UCSD-AML1 (cell line): ENCODE results near the gene CACNG6.

Experiments used
- DNase-seq: peaks from one replicate; lab custom pipeline; 2025; ENCODE audit not compliant: unreplicated experiment; lab: John Stamatoyannopoulos, UW

Gene CACNG6

GRCh38 chr19:53966931-53967330, 24.5 kb upstream of the CACNG6 start:
- no peak for DNase-seq

- DNase-seq = no peak
Observed at GRCh38 chr19:53969366-53969765, 22.1 kb upstream of the CACNG6 start.

GRCh38 chr19:53971673-53972072, 19.8 kb upstream of the CACNG6 start:
- DNase-seq = peak; percentile 76

- DNase-seq = peak; percentile 50
Observed at GRCh38 chr19:53977429-53977990, 13.9 kb upstream of the CACNG6 start.

GRCh38 chr19:53977991-53978731, 13.3 kb upstream of the CACNG6 start:
- no peak for DNase-seq

GRCh38 chr19:53978975-53979801, 12.2 kb upstream of the CACNG6 start:
- no peak for DNase-seq

- DNase-seq = no peak
Observed at GRCh38 chr19:53980539-53981375, 10.7 kb upstream of the CACNG6 start.

GRCh38 chr19:53981376-53981951, 10.0 kb upstream of the CACNG6 start:
- DNase-seq = no peak

- DNase-seq = no peak
Observed at GRCh38 chr19:53982001-53982451, 9.4 kb upstream of the CACNG6 start.

- DNase-seq = no peak
Observed at GRCh38 chr19:53982611-53983010, 8.8 kb upstream of the CACNG6 start.

- DNase-seq = no peak
Observed at GRCh38 chr19:53983457-53984289, 7.8 kb upstream of the CACNG6 start.

- DNase-seq = no peak
Observed at GRCh38 chr19:53985863-53986262, 5.6 kb upstream of the CACNG6 start.

GRCh38 chr19:53988981-53989380, 2.5 kb upstream of the CACNG6 start:
- DNase-seq = no peak

- DNase-seq = no peak
Observed at GRCh38 chr19:53989600-53990533, 1.6 kb upstream of the CACNG6 start.

GRCh38 chr19:53992211-53992610, 774 bp downstream of the CACNG6 start:
- DNase-seq = no peak

GRCh38 chr19:53992815-53993214, 1.4 kb downstream of the CACNG6 start:
- DNase-seq = no peak

- no peak for DNase-seq
Observed at GRCh38 chr19:53993448-53993847, 2.0 kb downstream of the CACNG6 start.

- no peak for DNase-seq
Observed at GRCh38 chr19:53994811-53995210, 3.4 kb downstream of the CACNG6 start.

GRCh38 chr19:53998223-53998622, 6.8 kb downstream of the CACNG6 start:
- no peak for DNase-seq
